IMR-90 (cell line): ENCODE results near the gene EPB41L4A. TPM values are rescaled to one million over a fixed set of nuclear protein-coding genes. Genes with fewer than 3 reads are reported as not detected.

Source experiments
- ATAC-seq: fragments of 200-7000 bp; cut with Tn5 transposase; 2 replicates; pipeline ENCODE4 v1.9.1; 2020; ENCODE audit warnings: low read depth, mild to moderate bottlenecking, moderate library complexity
- BruUV-seq: library from RNA; stranded (reverse); fragments of 400-500 nt; replicated peaks from 2 replicates; lab custom pipeline; 2021; lab: Mats Ljungman, UMichigan
- CTCF ChIA-PET: fragments of 300-600 bp; formaldehyde crosslinking; extraction: SDS; loops from one replicate; lab custom pipeline; 2021; ENCODE audit warnings: antibody characterized with exemption; lab: Yijun Ruan, JAX
- POLR2A ChIA-PET: fragments of 300-600 bp; sonication (Branson Sonifier 250); formaldehyde crosslinking; loops from one replicate; lab custom pipeline; 2022; ENCODE audit warnings: antibody characterized with exemption; ENCODE audit not compliant: unreplicated experiment; lab: Charles Lee
- DNase-seq: peaks from one replicate; pipeline ENCODE4 v3.0.0; 2013
- H2AFZ ChIP-seq: replicated peaks from 2 replicates; pipeline ENCODE3; 2013; ENCODE audit warnings: low read length, mild to moderate bottlenecking; ENCODE audit not compliant: poor library complexity
- H2AK5ac ChIP-seq: 2 replicates; pipeline ENCODE4 v1.6.1; 2013; ENCODE audit warnings: low read depth, low read length, inconsistent platforms
- H2AK9ac ChIP-seq: replicated peaks from 2 replicates; pipeline ENCODE3; 2013; ENCODE audit warnings: mild to moderate bottlenecking, low read depth, low read length, moderate library complexity; ENCODE audit not compliant: poor library complexity
- H2BK120ac ChIP-seq: 2 replicates; pipeline ENCODE4 v1.6.1; 2013; ENCODE audit warnings: low read depth, low read length, inconsistent platforms
- H2BK15ac ChIP-seq: 3 replicates; pipeline ENCODE4 v1.6.1; 2013; ENCODE audit warnings: low read depth, low read length, inconsistent platforms
- H2BK20ac ChIP-seq: 2 replicates; pipeline ENCODE4 v1.6.1; 2013; ENCODE audit warnings: low read depth, mild to moderate bottlenecking, inconsistent platforms, low read length, moderate library complexity
- H2BK5ac ChIP-seq: 2 replicates; pipeline ENCODE4 v1.6.1; 2013; ENCODE audit warnings: mild to moderate bottlenecking, low read depth, low read length, inconsistent platforms; ENCODE audit not compliant: poor library complexity, severe bottlenecking
- H3K14ac ChIP-seq: replicated peaks from 2 replicates; pipeline ENCODE4 v1.6.1; 2013; ENCODE audit warnings: low read depth, low read length, inconsistent platforms
- H3K18ac ChIP-seq: 2 replicates; pipeline ENCODE4 v1.6.1; 2013; ENCODE audit warnings: low read depth, low read length, control low read depth
- H3K23ac ChIP-seq: 2 replicates; pipeline ENCODE4 v1.6.1; 2013; ENCODE audit warnings: low read depth, low read length, inconsistent platforms
- H3K27ac ChIP-seq: 2 replicates; pipeline ENCODE4 v1.5.1; 2013; ENCODE audit warnings: mild to moderate bottlenecking, control low read depth, low read length; ENCODE audit not compliant: insufficient read depth
- H3K27me3 ChIP-seq: 2 replicates; pipeline ENCODE4 v1.6.1; 2013; ENCODE audit warnings: low read length; ENCODE audit not compliant: control insufficient read depth, insufficient read depth
- H3K36me3 ChIP-seq: 2 replicates; pipeline ENCODE4 v1.6.1; 2013; ENCODE audit warnings: low read length, mixed read lengths; ENCODE audit not compliant: control insufficient read depth, insufficient read depth
- H3K4ac ChIP-seq: 2 replicates; pipeline ENCODE4 v1.6.1; 2013; ENCODE audit warnings: low read depth, low read length, inconsistent platforms
- H3K4me1 ChIP-seq: 2 replicates; pipeline ENCODE4 v1.6.1; 2013; ENCODE audit warnings: low read length, mixed read lengths; ENCODE audit not compliant: control insufficient read depth, insufficient read depth
- H3K4me2 ChIP-seq: 2 replicates; pipeline ENCODE4 v1.6.1; 2013; ENCODE audit warnings: low read depth, mild to moderate bottlenecking, control low read depth, low read length, moderate library complexity
- H3K4me3 ChIP-seq: 2 replicates; pipeline ENCODE4 v1.5.1; 2013; ENCODE audit warnings: low read depth, mild to moderate bottlenecking, control low read depth, low read length, moderate library complexity; ENCODE audit not compliant: insufficient read depth
- H3K56ac ChIP-seq: 2 replicates; pipeline ENCODE4 v1.6.1; 2013; ENCODE audit warnings: low read length, inconsistent platforms; ENCODE audit not compliant: insufficient read depth; ENCODE audit errors: extremely low read depth
- H3K79me1 ChIP-seq, 2 experiments: 2 replicates each; pipeline ENCODE4 v1.6.1; 2013; ENCODE audit warnings: low read length in 2 of 2, inconsistent platforms in 1 of 2, low read depth in 1 of 2
- H3K9ac ChIP-seq: 2 replicates; pipeline ENCODE4 v1.6.1; 2013; ENCODE audit warnings: low read depth, low read length, control low read depth
- H3K9me1 ChIP-seq: 2 replicates; pipeline ENCODE4 v1.6.1; 2013; ENCODE audit warnings: low read length, inconsistent platforms; ENCODE audit not compliant: insufficient read depth
- H3K9me3 ChIP-seq: 2 replicates; pipeline ENCODE4 v1.6.1; 2013; ENCODE audit warnings: low read length; ENCODE audit not compliant: control insufficient read depth, insufficient read depth
- H4K20me1 ChIP-seq: 2 replicates; pipeline ENCODE4 v1.6.1; 2013; ENCODE audit warnings: low read length, inconsistent platforms; ENCODE audit not compliant: insufficient read depth
- H4K5ac ChIP-seq: 2 replicates; pipeline ENCODE4 v1.6.1; 2013; ENCODE audit warnings: mild to moderate bottlenecking, low read depth, low read length, control low read depth
- H4K8ac ChIP-seq, 2 experiments: 2 replicates each; pipeline ENCODE4 v1.6.1; 2013; ENCODE audit warnings: low read depth in 2 of 2, low read length in 2 of 2, control low read depth in 1 of 2, inconsistent platforms in 1 of 2
- H4K91ac ChIP-seq: 2 replicates; pipeline ENCODE4 v1.6.1; 2013; ENCODE audit warnings: low read depth, low read length, inconsistent platforms; ENCODE audit not compliant: insufficient read depth
- BHLHE40 ChIP-seq: fragments of 150-350 bp; IDR thresholded peaks from 2 replicates; pipeline ENCODE4 v1.6.1; 2016; ENCODE audit warnings: mild to moderate bottlenecking, low read depth, low read length
- CEBPB ChIP-seq: IDR thresholded peaks from 2 replicates; pipeline ENCODE4 v1.6.1; 2012; ENCODE audit warnings: low read depth, low read length, improper control_type of control experiment
- CHD1 ChIP-seq: IDR thresholded peaks from 2 replicates; pipeline ENCODE4 v1.6.1; 2012; ENCODE audit warnings: low read depth, low read length, improper control_type of control experiment
- FOS ChIP-seq: fragments of 150-350 bp; IDR thresholded peaks from 2 replicates; pipeline ENCODE4 v1.6.1; 2016; ENCODE audit warnings: low read depth, low read length
- MAFK ChIP-seq: IDR thresholded peaks from 2 replicates; pipeline ENCODE4 v1.6.1; 2012; ENCODE audit warnings: low read depth, low read length, improper control_type of control experiment
- MAZ ChIP-seq: IDR thresholded peaks from 2 replicates; pipeline ENCODE4 v1.6.1; 2012; ENCODE audit warnings: low read depth, mild to moderate bottlenecking, low read length, improper control_type of control experiment, moderate library complexity, borderline replicate concordance
- MXI1 ChIP-seq: IDR thresholded peaks from 2 replicates; pipeline ENCODE4 v1.6.1; 2012; ENCODE audit warnings: low read depth, mild to moderate bottlenecking, low read length, moderate library complexity, borderline replicate concordance
- NFE2L2 ChIP-seq: fragments of 150-350 bp; IDR thresholded peaks from 2 replicates; pipeline ENCODE4 v1.6.1; 2016; ENCODE audit warnings: low read depth, mild to moderate bottlenecking, low read length
- POLR2A ChIP-seq: IDR thresholded peaks from 2 replicates; pipeline ENCODE4 v1.6.1; 2012; ENCODE audit warnings: mild to moderate bottlenecking, low read depth, low read length
- RAD21 ChIP-seq: IDR thresholded peaks from 2 replicates; pipeline ENCODE4 v1.6.1; 2012; ENCODE audit warnings: low read length, improper control_type of control experiment
- RCOR1 ChIP-seq: IDR thresholded peaks from 2 replicates; pipeline ENCODE4 v1.6.1; 2012; ENCODE audit warnings: mild to moderate bottlenecking, low read length, improper control_type of control experiment; ENCODE audit not compliant: insufficient replicate concordance
- RFX5 ChIP-seq: IDR thresholded peaks from 2 replicates; pipeline ENCODE4 v1.8.0; 2012; ENCODE audit warnings: low read depth, mild to moderate bottlenecking, low read length, moderate library complexity
- SMC3 ChIP-seq: fragments of 150-350 bp; IDR thresholded peaks from 2 replicates; pipeline ENCODE4 v1.6.1; 2016; ENCODE audit warnings: low read depth, mild to moderate bottlenecking, antibody characterized with exemption, low read length, moderate library complexity
- WGBS, 2 experiments: methylation state at CpG; one replicate each; pipeline versions ENCODE4 v1.1.5 to v1.1.7; 2013; ENCODE audit warnings: missing lambda C conversion rate in 2 of 2; ENCODE audit not compliant: insufficient read length in 1 of 2; ENCODE audit errors: extremely low coverage in 2 of 2; 5-methylcytosine and 5-hydroxymethylcytosine counted together
- dilution Hi-C: fragments of 300-500 bp; cut with HindIII; formaldehyde crosslinking; loops from one replicate; pipeline ENCODE4 v1.14.3; 2018; ENCODE audit warnings: low sequenced_read_pairs; ENCODE audit not compliant: unreplicated experiment
- in situ Hi-C: fragments of 300-500 bp; cut with MboI; formaldehyde crosslinking; loops from 3 replicates; pipeline ENCODE4 v1.14.3; 2019; ENCODE audit warnings: low sequenced_read_pairs, inconsistent platforms, mixed read lengths
- intact Hi-C: fragments of 100-400 bp; cut with micrococcal nuclease; formaldehyde crosslinking; loops from 2 replicates; pipeline ENCODE4 v1.10.0; 2022
- polyA plus RNA-seq, 3 experiments: library from polyadenylated mRNA; depleted of rRNA; stranded (reverse); fragments of >200 nt; gene quantifications; 2 replicates each; pipeline ENCODE4 v1.2.3, GENCODE V29; 2012; ENCODE audit warnings: low replicate concordance in 1 of 3
- total RNA-seq: library from RNA; depleted of rRNA; stranded (reverse); fragments of >200 nt; gene quantifications from 2 replicates; pipeline ENCODE4 v1.2.3, GENCODE V29; 2012
- TF ChIP-seq, protein P1 (sequence below): fragments of 150-350 bp; IDR thresholded peaks from 2 replicates; pipeline ENCODE4 v1.6.1; 2017; ENCODE audit warnings: mild to moderate bottlenecking, antibody characterized with exemption, low read length, low read depth
- TF ChIP-seq, protein P2 (sequence below): fragments of 150-350 bp; IDR thresholded peaks from 2 replicates; pipeline ENCODE4 v1.6.1; 2016; ENCODE audit warnings: low read depth, mild to moderate bottlenecking, low read length, moderate library complexity, borderline replicate concordance
- TF ChIP-seq, protein P3 (sequence below): conservative IDR thresholded peaks from 2 replicates; pipeline ENCODE4 v1.5.1; 2012; ENCODE audit warnings: mild to moderate bottlenecking, low read depth, low read length, improper control_type of control experiment

The EPB41L4A gene
- total and polyA plus RNA-seq, 2 of the 4 experiments (the other 2 are of a cell fraction), result under 0.01 to 0.02 TPM

DNA sequence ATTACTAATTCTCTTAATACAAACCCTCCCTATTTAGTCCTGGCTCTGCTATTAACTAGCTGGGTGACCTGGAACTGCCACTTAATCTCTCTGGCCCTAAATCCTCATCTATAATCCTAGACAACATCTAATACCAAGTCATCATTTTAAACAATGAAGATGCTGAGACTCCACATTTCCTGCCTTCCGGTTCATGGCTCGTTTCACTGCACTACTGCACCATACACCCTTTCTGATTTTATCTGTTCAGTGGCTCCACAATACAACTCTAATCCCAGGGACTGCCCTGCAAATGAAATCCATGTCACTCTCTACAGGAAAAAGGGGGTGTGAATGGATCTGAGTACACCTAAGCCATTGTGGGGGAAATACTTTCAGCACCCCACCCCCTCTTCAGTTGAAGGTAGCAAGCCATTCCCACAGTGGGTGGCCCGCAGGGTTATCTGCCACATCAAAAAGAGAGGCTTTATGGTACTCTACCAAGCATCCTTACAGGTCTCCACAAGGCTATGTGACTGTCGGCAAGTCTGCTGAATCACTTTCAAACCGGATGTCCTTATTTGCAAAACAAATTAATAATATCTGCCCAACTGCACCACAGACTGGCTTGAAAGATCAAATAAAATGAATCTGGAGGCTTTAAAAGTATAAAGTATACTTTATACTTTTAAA, 89.5 kb downstream of the EPB41L4A start:
- no peak overlapping the region for H3K18ac ChIP-seq
- no TSS peak for BruUV-seq
- no peaks in the 10 kb centered on the region for H3K36me3 ChIP-seq
- H2AFZ ChIP-seq, result no peak overlapping the region
- no peak overlapping the region for H4K91ac ChIP-seq
- no peak overlapping the region for H3K14ac ChIP-seq
- H3K4me2 ChIP-seq, result no peak overlapping the region
- no peak overlapping the region for H3K23ac ChIP-seq
- H4K20me1 ChIP-seq, result no peaks in the 10 kb centered on the region
- H3K4ac ChIP-seq, result no peak overlapping the region
- no peak overlapping the region for H3K9ac ChIP-seq
- DNase-seq, result no peak
- H3K4me3 ChIP-seq, result no peak overlapping the region
- dilution Hi-C loops (no loop called here), intact Hi-C loops (no loop called here), in situ Hi-C loops (no loop called here)
- H2BK20ac ChIP-seq, result no peak overlapping the region
- H2BK15ac ChIP-seq, result no peak overlapping the region
- no peaks in the 10 kb centered on the region for H3K9me3 ChIP-seq
- H3K56ac ChIP-seq, result no peak overlapping the region
- POLR2A ChIA-PET, result no interaction called here
- H4K5ac ChIP-seq, result no peak overlapping the region
- no peak for TF ChIP-seq RFX5
- no peak for TF ChIP-seq NFE2L2
- TF ChIP-seq, protein P1, sequence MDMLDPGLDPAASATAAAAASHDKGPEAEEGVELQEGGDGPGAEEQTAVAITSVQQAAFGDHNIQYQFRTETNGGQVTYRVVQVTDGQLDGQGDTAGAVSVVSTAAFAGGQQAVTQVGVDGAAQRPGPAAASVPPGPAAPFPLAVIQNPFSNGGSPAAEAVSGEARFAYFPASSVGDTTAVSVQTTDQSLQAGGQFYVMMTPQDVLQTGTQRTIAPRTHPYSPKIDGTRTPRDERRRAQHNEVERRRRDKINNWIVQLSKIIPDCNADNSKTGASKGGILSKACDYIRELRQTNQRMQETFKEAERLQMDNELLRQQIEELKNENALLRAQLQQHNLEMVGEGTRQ, result no peak
- no peak for TF ChIP-seq CEBPB
- TF ChIP-seq, protein P2, sequence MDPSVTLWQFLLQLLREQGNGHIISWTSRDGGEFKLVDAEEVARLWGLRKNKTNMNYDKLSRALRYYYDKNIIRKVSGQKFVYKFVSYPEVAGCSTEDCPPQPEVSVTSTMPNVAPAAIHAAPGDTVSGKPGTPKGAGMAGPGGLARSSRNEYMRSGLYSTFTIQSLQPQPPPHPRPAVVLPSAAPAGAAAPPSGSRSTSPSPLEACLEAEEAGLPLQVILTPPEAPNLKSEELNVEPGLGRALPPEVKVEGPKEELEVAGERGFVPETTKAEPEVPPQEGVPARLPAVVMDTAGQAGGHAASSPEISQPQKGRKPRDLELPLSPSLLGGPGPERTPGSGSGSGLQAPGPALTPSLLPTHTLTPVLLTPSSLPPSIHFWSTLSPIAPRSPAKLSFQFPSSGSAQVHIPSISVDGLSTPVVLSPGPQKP, result no peak
- no peak for TF ChIP-seq MXI1
- TF ChIP-seq, protein P3, sequence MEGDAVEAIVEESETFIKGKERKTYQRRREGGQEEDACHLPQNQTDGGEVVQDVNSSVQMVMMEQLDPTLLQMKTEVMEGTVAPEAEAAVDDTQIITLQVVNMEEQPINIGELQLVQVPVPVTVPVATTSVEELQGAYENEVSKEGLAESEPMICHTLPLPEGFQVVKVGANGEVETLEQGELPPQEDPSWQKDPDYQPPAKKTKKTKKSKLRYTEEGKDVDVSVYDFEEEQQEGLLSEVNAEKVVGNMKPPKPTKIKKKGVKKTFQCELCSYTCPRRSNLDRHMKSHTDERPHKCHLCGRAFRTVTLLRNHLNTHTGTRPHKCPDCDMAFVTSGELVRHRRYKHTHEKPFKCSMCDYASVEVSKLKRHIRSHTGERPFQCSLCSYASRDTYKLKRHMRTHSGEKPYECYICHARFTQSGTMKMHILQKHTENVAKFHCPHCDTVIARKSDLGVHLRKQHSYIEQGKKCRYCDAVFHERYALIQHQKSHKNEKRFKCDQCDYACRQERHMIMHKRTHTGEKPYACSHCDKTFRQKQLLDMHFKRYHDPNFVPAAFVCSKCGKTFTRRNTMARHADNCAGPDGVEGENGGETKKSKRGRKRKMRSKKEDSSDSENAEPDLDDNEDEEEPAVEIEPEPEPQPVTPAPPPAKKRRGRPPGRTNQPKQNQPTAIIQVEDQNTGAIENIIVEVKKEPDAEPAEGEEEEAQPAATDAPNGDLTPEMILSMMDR, result no peak
- no peak for TF ChIP-seq MAFK
- no peak for TF ChIP-seq MAZ
- TF ChIP-seq RAD21, result no peak
- TF ChIP-seq SMC3, result no peak
- TF ChIP-seq RCOR1, result no peak
- no peak for TF ChIP-seq FOS
- TF ChIP-seq POLR2A, result no peak
- no peak for TF ChIP-seq BHLHE40
- TF ChIP-seq CHD1, result no peak
- WGBS, 2 experiments, result 40% methylated on average over 1 of the region's 5 CpGs; no CpG with 5 or more reads in 1 of the 2 experiments
- H2AK5ac ChIP-seq, result no peak overlapping the region
- H3K27me3 ChIP-seq, result no peaks in the 10 kb centered on the region
- no peaks in the 10 kb centered on the region for H3K9me1 ChIP-seq
- no peak overlapping the region for H2BK120ac ChIP-seq
- no peak for ATAC-seq
- H2BK5ac ChIP-seq, result no peak overlapping the region
- no peak overlapping the region for H3K27ac ChIP-seq
- H3K4me1 ChIP-seq, result no peaks in the 10 kb centered on the region
- CTCF ChIA-PET, result no interaction called here
- H3K79me1 ChIP-seq, result no peaks in the 10 kb centered on the region
- no peak overlapping the region for H2AK9ac ChIP-seq
- H4K8ac ChIP-seq, result no peak overlapping the region
